Measurements from ENCODE around the gene ETS1.
"Not testable (repeated sequence)": the region's sequence is repeated elsewhere in the genome, so short reads cannot be mapped to it uniquely, and the experiment has no call there.

The ETS1 gene

DNA sequence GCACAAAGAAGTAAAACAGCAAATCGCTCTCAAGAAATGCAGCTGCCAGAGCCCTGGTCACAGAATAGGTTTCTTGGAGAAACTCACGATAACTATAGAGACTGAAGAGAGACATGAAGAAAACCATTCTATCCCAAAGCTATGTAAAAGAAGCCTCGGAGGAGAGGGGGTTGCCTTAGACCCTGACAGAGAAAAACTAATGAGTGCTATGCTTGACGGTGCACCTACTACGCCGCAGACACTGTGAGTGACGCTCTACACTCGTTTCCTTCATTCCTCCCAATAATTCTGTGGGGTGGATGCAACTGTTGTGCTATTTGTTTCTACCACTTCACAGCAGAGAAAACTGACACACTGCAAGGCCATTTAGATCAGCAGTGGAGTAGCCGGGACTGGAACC, 121.8 kb downstream of the ETS1 start:
- DNase-seq (ENCODE audit: low read depth in 2 of 2) = no peak

DNA sequence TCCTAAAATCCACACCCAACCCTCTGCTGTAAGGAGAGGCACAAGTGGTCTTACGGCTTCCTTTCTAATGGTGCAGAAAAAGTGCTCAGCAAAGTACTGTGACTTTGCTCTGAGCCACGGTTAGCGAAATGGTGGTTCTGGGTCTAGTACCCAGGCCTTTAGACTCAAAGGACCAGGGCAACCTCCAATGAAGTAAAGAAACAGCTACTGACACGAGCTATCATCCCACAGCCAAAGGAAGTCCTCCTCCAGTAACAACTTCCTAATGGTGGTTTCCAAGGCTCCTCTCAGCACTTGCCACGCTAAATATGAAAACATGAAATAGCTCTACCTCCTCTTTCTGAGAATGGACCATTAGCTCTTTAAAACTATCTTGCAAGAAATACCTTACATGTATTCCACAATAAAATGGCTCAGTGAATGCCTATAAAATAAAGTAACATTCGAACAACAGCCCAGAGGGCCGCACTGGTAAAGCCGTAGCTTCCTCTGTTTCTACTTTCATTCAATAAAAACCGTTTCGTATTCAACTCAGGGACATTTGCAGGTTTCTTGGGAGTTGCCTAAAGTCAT, 122.4 kb downstream of the ETS1 start:
- DNase-seq (ENCODE audit: low read depth in 2 of 2) = no peak

DNA sequence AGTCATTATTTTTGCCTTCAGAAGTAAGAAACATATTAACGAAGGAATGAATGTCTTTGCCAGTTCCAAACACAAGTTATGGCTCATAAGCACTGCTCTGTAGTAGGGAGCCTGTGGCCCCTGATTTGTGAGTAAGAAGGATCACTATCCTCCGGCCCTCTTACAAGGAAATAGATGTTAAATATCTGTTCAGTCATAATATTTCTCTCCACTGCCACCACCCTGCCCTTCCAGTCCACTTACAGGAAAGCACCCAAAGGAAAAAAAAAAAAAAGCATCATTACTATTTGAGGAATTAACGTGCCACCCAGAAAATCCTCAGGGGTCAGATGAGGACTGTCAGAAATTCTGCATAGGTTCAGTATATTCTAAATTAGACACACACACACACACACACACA, 123.4 kb downstream of the ETS1 start:
- DNase-seq (ENCODE audit: low read depth in 2 of 2) = no peak

DNA sequence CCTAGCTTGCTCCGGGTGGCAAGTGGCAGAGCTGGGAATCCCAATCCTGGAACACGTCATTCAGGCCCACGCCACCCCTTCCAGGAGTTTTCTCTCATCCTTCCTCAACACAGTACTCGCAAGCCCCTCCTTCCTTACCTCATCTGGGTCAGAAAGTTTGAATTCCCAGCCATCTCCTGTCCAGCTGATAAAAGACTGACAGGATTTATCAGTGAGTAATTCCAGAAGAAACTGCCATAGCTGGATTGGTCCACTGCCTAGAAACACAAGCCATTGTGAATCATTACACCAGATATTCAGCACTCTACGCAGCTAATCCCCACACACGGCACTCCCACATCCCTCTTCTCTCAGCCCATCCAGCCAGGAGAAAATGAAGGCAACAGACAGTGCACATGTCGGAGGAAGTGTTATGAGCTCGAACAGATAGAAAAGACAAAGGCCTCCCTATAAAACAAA, 124.0 kb downstream of the ETS1 start:
- DNase-seq (ENCODE audit: low read depth in 2 of 2) = no peak

DNA sequence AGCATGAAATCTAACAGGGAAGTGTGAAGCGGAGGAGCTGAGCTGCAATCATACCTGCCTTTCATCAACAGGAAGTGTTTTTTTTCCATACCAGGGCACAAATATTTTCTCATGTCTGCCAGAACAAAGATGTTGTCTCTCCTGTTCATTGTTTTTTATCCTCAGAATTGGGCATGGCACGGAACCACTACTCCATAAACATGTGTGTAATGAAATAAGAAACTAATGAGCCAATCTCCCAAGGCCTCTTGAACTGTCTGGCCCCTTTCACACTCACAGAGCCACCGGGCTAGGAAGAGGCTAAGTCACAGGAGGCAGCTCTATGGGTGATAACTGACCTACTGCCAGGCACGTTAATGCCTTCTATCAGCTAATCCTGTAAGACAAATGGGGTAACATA, 124.4 kb downstream of the ETS1 start:
- DNase-seq (ENCODE audit: low read depth in 2 of 2) = no peak

DNA sequence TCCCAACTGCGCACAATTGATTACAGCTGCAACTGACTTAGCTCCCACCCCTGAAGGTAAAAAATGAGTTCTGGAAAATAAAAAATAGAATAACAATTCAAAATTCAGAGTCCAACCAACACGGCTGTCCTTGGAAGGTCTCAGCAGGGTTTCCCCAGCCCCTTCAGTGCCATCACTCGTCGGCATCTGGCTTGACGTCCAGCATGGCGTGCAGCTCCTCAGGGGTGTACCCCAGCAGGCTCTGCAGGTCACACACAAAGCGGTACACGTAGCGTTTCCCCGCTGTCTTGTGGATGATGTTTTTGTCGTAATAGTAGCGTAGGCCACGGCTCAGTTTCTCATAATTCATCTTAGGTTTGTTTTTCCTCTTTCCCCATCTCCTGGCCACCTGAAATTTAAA, 125.2 kb downstream of the ETS1 start:
- no peak for DNase-seq (ENCODE audit: low read depth in 2 of 2)

DNA sequence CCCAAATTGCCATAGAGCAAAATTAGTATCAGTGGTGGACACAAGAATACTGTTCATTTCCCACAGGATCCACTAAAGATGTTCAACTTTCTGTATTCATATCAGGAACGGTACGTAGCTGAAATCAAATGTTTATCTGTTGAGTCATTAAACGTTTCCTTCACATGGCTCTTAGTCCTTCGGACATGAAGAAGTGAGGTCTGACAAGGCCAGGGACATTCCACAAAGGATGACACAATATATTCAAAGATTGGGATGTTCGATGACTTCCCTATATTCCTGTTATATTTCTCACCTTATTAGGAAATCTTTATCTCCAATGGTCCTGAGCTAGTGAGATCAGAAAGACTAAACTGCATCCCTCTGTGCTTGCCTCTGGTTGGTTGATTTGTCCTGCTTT, 129.0 kb downstream of the ETS1 start:
- no peak for DNase-seq (ENCODE audit: low read depth in 2 of 2)

DNA sequence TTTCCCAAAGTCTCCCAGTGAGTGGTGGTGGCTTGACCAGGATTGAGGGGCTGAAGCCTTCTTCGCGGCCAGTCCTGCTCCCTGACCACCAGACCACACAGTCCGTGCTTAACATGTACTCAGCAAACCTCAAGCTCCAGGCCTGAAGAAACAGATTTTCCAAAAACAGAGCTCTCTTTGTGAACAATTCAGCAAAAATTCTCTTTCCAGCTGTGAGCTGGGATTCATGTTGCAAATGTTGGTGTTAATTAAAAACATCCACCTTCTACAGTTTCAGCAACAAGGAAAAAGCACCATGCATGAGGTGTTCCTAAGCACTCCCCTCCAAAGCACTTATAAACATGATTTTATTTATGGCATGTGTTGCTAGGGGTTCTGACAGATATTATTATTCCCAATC, 129.5 kb downstream of the ETS1 start:
- no peak for DNase-seq (ENCODE audit: low read depth in 2 of 2)

DNA sequence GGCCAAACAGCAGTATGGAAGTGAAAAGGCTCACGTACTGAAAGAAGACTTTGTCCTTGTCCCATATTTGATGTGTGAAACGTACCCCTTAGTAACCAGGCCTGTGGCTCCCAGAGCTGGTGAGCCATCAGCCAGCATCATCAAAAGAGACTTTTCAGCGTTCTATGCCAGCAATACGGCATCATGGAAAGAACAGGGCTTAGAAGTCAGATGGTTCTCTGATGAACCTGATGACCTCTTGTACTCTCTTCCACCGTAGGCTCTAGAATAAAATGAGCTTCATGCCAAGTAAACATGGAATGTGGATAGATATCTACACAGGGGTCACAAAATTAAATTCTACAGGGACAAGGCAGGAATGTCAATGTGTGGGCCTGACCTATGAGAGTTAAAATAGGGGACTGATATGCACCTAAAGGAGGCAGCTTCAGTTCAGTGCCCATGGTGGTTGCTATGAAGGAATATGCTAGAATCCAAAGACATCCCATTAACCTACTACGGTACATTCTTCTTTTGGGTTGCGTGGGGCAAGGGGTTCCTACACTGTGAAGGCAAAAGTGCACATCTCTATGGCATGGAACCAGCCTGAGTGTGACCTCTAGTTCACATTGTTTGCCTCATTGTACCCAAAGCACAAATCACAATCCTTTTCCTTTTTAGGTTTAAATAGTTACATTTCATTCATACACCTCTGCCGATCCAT, 130.6 kb downstream of the ETS1 start:
- no peak for DNase-seq (ENCODE audit: low read depth in 2 of 2)

DNA sequence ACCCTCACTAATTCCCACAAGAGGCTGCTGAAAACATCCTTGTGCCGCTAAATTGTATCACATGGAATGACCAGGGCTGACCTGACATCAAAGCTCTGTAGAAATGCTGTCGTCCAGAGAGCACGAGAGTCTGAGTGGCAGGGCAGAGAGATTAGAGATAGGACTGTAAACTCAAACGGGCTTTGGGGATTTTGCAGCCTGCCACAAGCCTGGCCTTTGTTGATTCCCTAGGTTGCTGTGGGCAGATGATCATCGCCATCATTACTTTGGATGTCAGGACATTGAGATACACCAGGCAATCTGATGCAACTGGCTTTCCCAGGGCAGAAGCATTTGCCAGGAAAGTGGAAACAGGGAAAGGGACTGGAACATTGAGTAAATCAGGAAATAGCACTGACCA, 131.6 kb downstream of the ETS1 start:
- DNase-seq (ENCODE audit: low read depth in 2 of 2) = no peak

DNA sequence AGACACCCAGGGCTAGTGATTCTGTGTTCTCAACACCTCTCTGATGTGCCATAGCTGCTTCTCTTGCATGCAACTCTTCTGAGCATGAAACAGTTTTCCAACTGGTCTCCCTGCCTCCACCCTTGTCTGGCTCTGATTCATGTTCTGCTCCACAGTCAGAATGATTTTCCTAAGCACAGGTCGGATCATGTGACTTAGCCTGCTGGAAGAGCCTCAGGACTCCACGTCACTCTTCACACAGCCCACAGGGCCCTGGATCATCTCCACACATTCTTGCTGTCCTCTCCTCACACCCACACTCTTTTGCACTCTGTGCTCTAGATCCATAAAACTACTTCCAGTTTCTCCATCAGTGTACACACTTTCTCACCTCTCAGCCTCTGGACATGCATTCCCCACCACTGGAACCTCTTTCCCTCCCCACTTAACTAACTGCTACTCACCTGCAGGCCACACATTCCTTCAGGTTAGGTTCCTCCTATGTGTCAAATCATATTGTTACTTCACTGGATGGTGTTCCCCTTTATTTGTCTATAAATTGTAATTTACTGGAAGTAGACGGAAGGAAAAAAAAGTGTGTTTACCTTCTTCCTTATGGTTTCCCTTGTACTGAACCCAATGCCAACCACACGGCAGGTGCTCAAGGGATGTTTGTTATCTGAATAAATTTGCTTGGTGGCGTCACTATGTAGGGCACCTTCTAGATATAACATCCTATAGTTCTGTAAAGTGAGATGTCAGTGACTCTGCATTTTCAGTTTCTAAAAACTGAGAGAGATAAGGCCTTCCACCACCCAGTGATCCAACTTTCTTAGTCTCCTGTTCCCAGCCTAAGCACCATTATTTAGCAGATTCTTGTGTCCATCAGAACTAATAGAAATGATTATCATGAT, 133.7 kb downstream of the ETS1 start:
- DNase-seq (ENCODE audit: low read depth in 2 of 2) = no peak

DNA sequence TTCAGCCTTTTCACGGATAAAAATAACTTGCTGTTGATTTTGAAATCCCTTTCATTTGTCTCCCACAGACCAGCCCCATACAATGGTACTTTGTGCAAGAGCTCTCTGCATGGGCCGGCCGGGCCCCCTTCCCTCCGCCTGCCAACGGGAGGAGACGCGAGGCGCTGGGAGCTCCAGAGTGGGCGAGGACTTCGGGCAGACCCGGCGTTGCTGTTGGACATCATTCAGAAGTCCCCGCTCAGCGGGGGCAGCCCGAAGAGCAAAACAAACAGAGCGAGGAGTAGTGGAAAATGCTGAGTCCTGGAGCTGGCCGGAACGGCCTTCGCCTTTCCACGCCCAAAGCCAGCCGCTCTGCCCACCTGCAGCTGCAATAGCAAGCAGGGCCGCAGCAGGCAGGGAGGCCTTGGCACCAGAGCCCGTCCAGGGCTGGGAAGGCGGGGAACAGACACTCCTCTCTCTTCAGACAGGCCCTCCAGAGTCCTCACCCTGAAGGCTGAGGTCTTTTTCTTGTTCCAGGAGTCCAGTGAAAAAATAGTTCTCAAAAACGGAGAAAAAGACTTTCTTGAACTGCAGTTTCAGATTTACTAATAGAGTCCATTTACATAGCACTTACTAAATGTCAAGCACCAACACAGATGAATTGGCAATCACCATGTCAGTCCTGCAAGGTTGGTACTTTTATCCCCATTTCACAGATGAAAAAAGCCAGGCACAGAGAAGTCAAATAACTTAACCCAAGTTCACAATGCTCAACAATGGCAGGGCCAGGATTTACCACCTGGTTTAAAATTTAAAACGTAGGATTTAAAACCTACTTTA, 135.5 kb downstream of the ETS1 start:
- DNase-seq (ENCODE audit: low read depth in 2 of 2) = no peak

DNA sequence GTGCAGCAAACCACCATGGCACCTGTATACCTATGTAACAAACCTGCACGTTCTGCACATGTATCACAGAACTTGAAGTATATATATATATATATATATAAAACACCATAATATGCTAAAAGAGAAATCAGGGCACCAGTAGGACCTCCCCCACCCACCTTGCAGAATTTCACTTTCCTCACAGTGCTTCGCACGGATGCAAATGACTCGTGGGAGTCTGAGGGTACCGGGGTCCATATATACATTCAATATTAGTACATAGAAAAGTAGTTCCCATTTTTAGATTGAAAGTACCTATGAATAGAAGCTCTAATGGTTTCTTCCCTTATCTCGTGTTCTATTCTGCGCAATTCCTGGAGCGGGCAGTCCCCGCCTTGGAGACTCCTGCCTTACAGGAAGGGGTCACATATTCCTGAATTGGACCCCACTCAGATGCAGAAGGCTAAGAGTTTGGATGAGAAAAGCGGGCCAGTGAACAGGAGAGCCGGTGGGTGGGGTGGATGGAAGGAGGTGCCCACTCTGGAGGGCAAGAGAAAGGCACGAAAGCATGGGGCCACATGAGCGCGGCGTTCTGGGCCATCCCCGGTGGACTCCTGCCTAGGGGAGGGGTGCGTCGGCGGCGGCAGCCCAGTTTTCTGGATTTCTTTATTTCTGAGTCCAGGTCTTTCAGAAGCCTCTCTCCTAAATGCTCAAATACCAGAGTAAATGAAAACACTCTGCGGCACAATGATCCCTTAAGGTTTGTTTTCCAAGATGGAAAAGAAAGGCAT, 136.3 kb downstream of the ETS1 start:
- no peak for DNase-seq (ENCODE audit: low read depth in 2 of 2)

DNA sequence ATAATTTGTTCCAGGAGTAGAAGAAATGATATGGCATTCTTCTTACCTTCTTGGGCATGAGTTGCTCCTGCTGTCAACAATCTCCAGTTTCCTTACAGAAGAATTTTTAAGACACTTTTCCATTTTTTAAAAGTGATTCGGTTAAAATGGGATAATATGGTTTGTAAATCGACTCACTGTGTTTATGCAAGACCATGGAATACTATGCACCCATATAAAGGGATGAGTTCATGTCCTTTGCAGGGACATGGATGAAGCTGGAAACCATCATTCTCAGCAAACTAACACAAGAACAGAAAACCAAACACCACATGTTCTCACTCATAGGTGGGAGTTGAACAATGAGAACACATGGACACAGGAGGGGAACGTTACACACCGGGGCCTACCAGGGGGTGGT, 136.9 kb downstream of the ETS1 start:
- DNase-seq (ENCODE audit: low read depth in 2 of 2) = not testable (repeated sequence)

DNA sequence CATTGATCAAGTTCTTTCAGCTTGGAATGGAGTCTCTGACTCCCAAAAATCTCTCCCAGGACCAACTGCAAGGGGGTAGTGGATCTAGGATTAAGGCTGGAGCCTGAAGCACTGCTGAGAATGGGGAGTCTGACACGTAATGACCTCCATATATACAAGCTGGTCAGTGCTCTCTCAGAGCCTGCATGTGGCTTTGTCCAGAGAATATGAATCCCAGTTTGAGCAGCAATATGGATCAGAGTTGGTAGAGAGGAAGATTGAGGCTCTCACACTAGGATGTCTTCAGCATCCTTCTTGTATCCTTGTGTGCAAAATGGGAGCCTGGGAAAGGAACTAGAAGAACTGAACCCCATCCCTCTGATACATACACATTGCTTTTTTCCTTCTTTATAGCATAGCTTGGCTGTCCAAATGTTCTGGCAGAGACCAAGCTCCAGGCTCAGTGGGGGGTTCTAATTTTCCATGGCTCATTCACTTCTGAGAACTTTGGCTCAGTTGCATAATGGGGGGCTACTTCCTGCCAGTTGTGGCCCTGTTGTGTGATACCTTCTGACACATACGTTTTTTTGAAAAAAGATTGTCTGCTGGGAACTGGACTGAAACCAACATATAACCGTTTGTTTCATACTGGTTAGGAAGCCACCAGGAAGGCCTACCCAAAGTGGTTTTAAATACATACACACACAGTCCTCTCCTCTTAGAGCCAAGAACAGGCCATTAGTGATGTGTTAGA, 138.2 kb downstream of the ETS1 start:
- peak in 1 of 2 donors; percentile 17 for DNase-seq (ENCODE audit: low read depth in 2 of 2)

DNA sequence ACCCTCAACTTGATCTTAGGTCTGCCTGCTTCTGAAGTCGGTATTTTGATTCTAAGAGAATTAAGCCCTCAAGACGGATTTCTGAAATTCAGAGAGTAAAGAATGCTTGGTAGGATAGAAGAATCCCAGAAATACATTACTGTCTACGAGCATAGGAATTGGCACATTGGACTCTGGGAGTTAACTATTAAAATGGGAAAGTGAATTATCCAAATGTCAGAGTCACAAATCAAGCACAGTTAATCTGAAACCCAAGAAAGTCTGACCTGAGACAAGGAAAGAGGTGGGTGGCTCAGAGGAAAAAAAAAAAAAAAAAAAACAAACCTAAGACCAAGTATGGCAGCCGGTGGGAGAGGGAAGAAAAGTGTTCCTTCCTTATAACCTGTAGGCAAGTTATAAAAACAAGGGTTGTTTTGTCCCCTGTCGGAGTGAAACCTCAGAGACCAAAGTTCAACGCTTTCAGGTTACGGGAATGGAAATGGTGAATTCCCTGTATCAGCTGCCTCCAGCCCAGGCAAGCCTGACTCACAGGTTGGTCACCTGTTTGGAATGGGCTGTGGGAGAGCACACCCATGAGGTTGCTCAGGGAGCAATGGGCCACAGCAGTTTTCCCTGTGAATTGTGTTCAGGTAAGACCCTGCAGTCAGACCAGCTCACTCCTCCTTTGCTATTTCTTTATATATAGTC, 139.0 kb downstream of the ETS1 start:
- DNase-seq (ENCODE audit: low read depth in 2 of 2) = no peak

DNA sequence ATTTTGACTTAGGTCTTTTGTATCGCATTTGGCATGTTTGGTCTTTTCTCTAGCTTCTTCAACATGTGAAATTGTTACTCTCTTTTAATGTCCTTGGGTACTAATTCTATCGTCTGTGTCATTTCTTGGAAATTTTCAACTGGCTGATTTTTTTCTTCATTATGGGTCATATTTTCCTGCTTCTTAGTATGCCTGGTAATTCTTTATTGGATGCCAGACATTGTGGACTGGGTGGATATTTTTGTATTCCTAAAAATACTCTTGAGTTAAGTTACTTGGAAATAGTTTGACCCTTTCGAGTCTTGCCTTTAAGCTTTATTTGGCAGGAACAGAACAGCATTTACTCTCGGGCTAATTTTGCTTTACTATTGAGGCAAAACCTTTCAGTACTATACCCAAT, 140.1 kb downstream of the ETS1 start:
- DNase-seq (ENCODE audit: low read depth in 2 of 2) = no peak

DNA sequence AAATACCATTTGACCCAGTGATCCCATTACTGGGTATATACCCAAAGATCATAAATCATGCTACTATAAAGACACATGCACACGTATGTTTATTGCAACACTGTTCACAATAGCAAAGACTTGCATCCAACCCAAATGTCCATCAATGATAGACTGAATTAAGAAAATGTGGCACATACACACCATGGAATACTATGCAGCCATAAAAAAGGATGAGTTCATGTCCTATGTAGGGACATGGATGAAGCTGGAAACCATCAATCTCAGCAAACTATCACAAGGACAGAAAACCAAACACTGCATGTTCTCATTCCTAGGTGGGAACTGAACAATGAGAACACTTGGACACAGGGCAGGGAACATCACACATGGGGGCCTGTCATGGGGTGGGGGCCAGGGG, 141.4 kb downstream of the ETS1 start:
- DNase-seq (ENCODE audit: low read depth in 2 of 2) = not testable (repeated sequence)

DNA sequence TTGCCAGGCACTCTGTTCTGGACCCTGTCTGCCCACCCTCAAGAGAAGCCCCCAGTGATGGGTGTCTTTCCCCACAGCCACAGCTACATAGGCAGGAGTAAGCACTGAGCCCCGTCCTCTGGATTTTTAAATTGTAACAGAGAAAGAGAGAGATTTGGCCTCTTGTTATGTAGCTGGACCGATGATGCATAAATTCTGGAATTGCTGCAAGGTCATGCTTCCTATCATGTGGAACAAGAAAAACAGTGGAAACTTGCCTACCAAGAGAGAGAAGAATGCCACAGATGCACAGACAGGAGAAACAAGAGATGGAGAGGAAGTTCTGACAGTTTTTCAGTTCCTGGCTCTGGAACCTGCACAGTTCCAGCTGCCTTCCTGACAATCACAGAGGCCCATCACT, 150.2 kb downstream of the ETS1 start:
- DNase-seq (ENCODE audit: low read depth in 2 of 2) = no peak

DNA sequence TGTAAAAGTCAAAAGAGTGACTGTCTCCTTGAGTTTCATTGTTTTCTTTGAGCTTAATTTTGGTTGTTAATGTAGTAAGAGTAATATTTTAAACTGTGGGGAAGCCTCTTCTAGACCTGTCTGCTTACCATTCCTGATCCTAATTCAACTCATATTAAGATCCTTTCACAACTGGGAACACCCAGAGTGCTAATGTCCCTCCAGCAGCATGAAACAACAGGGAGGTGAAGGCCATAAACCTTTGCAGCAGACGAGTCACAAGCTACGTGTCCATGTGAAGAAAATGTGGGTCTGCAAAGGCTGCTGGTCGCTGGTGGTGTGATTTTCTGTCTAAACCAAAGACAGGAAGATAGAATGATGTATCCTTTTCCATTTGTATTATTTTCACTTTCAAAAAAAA, 152.5 kb downstream of the ETS1 start:
- DNase-seq (ENCODE audit: low read depth in 2 of 2) = no peak
